DOHH2 (cell line): ENCODE results near the gene COL9A2.

ENCODE experiments used
- CTCF ChIP-seq: fragments of 200-600 bp; sonication (generic); IDR thresholded peaks from one replicate; pipeline ENCODE4 v1.5.1; 2014; ENCODE audit warnings: antibody characterized with exemption, mild to moderate bottlenecking, low read depth, low read length; ENCODE audit not compliant: poor library complexity, severe bottlenecking
- EZH2phosphoT487 ChIP-seq: fragments of 200-600 bp; sonication (generic); IDR thresholded peaks from 2 replicates; pipeline ENCODE4 v1.6.1; 2017; ENCODE audit warnings: borderline replicate concordance, mild to moderate bottlenecking, antibody characterized with exemption, low read length, moderate library complexity, mixed read lengths

DNA sequence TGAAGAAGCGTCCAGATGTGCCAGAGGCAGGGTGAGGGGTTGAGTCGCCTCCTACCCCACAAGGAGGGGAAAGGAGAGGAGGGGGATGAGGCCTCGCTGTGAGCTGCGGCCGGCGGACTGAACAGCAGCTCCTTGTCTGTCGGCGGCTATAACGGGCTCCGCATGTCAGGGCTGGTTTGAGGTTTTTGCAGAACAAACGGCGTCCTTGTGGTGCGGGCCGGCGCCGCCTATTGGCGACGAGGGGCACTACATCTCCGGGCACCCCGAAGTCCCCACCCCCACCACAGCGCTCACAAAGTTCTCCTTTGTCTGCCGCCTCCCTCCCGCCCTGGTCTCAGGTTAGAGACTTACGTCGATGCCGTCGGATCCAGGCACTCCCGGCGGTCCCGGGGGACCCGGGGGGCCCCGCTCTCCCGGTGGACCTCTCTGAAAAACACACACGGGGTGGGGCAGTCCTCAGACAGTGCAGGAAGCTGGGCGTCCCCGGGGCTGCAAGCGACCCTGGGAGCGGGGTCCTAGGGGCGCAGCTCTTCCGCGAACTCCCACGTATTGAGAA, 1.8 kb downstream of the COL9A2 start:
- TF ChIP-seq CTCF (peak; percentile 80), EZH2phosphoT487 (no peak)
